Right renal pelvis (tissue), 4 donors: ENCODE results near the gene PACS2. TPM values are rescaled to one million over a fixed set of nuclear protein-coding genes. Genes with fewer than 3 reads are reported as not detected.
"Not testable (repeated sequence)": the region's sequence is repeated elsewhere in the genome, so short reads cannot be mapped to it uniquely, and the experiment has no call there.

Source experiments
- DNase-seq, 4 donors: peaks; one replicate each; pipeline ENCODE4 v3.0.0-alpha.2; 2013; ENCODE audit warnings: low read depth in 4 of 4, low spot score in 3 of 4, missing footprints in 1 of 4
- polyA plus RNA-seq, 4 donors: library from polyadenylated mRNA; unstranded; fragments of 120-200 nt; gene quantifications; one replicate each; pipeline ENCODE4 v1.2.1, GENCODE V29; 2013; ENCODE audit not compliant: insufficient read length in 4 of 4

The PACS2 gene
- polyA plus RNA-seq, 4 donors = 59.3 to 72.4 (median 62.6) TPM

DNA sequence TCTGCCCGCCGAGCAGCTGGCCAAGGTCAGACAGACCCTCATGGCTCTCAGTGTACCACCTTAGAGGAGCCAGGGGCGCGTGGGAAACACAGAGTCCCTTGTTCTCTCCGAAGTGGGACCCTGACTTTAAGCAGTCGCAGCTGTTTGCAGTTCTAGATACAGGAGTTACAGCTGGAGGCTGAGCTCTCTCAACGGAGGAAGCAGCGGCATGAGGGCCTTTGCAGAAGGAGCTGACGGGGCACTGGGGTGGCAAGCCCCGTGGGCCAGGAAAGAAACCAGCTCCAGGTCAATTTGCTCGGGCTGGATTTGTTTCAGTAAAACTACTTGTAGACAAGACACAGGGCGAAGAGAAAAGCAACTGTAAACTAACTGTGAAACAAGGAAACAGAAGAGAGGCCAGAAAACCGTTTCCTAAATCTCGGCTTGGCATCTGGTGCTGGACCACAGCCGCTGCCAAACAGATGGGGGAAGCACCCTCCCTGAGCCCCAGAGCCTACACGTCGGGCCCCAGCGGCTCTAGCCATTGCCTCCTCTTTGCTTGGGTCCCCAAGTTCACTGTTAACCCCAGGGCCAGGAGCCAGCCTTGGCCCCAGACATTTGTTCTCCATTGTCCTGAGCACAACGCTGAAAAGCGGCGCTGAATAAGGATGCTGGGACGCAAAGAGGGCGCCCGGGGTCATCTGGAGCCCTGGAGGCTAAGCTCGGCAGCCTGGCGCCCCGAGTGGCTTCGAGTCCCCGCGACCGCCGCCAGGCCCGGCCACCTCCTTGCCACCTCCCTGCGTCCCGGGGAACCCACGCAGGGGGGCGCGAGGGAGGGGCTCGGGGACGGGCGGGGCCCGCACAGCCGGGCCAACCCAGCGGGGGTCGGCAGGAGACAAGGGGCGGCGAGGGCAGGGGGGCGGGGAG, 914 bp upstream of the PACS2 start:
- DNase-seq = no peak

- DNase-seq = no peak
Observed at GRCh38 chr14:105315211-105315721, 718 bp downstream of the PACS2 start.

DNA sequence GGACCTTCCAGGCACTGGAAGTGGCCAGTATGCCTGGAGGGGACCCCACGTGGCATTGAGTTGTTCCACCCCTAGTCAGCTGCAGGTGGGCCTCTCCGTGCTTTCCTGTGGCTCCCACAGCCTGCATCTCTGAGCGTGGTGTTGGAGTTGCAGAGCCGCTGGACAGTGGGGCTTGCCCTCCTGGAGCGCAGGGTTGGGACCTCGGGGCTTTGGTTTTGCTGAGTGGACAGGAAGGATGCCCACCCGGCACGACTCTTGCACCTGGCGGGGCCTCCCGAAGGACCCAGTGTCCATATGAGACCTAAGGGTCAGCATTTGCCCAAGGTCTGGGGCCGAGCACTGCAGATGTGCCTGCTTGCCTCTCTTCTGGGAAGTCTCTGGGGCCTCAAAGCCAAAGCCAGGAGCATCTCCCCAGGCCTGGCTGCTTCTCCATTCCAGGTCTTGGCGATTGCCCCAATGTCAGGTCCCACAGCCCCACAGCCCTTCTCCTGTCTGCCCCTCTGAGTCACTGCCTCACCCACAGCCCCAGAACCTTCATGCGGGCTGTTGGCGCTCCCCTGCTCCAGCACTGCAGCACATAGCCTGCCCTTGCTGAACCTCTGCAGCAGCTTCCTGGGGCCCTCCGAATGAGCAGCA, 1.5 kb downstream of the PACS2 start:
- DNase-seq = no peak

GRCh38 chr14:105316577-105316941, 2.0 kb downstream of the PACS2 start:
- DNase-seq = no peak

DNA sequence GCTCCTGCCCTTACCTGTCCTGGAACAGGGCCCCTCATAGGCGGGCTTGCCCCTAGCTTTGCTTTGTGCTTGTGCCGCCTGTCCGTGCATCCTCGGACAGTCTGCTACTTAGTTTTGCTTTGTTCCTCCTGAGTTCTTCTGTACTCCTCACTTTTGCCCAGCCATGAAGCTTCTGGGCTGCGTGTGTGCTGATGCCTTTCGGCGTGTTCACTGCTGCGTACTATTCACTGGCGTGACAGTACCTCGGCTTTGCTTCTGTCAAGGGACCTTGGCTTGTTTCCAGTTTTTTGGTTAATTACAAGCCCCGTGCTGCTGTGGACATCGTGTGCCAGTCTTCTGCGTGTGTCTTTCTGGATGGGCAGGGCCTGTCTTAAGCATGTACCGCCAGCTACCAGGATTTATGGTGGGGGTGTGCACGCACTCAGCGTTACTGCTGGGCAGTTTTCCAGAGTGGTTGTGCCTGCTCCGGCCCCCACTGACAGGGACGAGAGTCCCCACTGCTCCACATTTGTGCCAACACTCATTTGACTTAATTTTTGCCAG, 2.5 kb downstream of the PACS2 start:
- DNase-seq = no peak

GRCh38 chr14:105317546-105317945, 3.0 kb downstream of the PACS2 start:
- no peak for DNase-seq

DNA sequence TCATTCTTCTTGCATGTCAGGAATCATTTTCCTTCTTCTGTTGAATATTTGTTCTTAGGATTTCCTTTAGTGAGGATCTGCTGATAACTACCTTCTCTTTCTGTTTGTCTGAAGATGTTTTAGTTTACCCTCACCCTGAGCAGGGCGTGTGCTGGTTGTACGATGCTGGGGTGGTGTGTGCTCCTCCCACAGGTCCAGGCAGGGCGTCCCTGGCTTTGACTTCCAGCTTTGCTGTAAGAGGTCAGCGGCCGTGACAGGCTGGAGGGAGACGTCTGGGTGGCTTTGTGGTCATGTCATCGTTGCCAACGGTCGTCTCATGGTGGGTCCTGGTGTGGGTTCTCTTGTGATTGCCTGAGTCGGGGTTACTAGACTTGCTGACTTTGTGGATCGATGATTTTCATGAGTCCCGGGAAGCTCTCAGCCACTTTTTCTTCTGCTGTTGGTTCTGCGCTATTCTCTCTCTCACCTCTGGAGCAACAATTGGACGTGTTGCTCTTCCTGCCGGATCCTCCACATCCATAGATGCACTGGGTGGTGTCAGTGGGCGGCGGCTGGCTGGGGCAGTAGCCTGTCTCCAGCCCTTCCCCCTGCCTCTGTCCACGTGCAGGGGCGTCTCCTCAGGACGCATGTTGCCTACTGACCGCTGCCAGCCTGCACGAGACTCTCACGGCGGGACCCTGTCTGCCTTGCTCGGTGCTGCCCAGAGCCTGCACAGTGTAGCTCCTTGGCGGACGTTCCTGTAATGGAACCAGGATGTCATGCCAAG, 8.4 kb downstream of the PACS2 start:
- no peak for DNase-seq

DNA sequence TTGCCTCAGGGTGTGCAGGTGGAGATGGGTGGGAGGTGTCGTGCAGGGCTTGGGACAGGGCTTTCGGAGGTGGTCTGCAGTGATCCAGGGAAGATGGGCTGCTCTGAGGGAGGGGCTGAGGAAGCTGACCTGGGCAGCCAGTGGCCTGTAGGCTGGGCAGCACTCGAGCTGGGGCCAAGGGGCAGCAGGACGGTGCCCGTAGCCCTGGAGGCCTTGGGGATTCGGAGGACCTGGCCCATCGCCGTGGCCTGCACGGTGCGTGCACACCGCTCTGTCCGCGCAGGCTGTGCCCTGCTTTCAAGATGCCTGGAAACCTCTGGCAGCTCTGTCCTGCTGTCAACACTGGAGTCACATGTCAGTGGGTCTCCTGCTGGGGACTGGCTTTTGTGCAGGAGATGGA, 9.1 kb downstream of the PACS2 start:
- DNase-seq = no peak

DNA sequence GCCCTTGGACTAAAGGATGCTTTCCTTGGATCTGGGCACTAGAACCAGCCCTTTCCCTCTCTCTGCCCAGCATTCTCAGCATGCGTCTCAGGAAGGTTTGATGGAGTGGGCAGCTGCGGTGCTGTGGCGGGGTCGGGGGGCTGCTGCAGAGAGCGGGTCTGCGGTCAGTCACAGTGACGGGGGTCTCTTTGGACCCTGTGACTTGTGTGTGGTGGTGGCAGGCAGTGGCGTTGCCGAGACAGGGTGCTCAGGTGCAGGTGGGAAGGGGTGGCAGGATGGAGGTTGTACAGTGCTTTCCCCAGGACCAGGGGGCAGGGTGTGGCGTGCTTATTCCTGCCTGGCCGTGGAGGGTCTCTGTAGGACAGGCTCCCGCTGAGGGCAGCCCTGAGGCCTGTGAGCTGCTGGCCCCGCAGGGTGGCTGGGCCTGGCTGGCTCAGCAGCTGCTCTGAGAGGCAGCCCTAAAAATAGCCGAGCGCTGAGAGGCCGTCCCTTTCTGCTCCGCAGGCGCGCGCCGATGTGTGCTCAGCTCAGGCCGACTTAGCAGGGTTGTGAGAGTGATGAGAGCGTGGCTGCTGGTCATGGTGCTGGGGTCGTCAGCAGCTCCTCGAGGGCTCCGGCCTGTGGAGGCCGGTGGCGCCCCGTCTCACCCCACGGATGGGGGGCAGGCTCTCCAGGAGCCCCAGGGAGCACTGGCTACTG, 9.7 kb downstream of the PACS2 start:
- no peak for DNase-seq

DNA sequence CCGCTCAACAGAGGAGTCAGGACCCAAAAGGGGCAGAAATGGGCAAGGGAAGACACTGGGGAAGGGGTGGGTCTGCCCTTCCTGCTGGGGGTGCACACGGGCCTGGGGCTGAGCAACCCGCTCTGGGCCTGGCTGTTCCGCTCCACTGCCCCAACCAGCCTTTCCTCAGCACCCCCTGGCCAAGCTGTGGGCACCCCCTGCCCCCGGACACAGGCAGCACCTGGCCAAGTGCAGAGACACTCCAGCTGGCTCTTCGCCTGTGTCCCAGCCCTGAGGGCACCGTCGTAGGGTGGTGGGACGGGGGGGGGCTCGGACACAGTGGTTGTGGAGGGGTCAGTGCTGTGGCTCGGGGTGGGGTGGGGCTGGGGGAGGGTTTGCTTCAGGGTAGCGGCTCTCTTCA, 10.3 kb downstream of the PACS2 start:
- DNase-seq = no peak

GRCh38 chr14:105325303-105325702, 10.8 kb downstream of the PACS2 start:
- no peak for DNase-seq

DNA sequence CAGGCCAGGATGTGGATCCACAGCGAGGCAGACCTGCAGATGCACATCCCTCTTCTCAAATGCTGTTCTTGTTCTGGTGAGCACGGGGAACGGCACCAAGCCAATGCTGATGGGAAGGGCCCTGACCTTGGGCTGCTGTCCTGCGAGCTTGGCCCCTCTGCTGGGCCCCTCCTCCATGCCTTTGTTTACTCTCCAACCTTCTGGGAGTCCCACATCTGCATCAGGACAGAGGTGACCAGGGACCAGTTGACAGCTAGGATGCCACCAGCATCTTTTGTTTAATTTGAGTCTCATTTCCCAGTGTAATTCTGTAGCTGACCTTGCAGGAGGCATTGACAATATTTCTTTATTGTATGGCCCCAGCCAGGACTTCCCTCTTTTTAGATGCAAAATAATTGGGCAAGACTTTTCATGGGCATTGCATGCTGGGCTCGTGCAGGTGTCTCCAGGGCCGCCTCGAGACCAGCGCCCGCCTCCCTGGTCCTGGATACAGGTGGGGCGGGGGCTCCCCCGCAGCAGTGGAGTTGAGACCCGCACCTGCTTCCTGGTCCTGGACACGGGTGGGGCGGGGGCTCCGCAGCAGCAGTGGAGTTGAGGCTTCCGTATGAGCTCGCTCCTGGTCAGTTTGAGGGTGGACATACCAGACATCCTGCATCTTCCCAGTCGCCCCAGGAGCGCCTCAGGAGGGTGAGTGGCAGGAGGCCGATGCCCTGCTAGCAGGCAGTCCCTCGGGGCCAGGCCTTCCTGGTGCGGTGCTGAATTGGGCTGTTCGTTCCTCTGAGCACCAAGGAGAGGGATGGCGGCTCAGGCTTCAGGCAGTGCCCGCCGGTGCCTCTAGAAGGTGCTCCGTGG, 11.4 kb downstream of the PACS2 start:
- no peak for DNase-seq

DNA sequence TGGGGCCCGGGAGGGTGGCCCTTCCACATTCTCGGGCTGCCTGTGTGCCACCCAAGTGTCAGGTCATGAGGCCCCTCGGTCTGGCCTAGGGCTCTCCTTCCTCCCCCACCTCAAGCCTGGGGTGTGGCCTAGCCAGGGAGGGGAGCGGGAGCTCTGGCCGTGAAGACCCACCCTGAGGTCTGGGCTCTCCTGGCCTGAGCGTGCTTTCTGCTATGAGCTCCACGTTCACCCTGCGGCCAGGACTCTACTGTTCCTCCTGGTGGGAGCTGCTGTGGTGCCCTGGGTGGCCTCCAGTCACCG, 12.0 kb downstream of the PACS2 start:
- DNase-seq = no peak

DNA sequence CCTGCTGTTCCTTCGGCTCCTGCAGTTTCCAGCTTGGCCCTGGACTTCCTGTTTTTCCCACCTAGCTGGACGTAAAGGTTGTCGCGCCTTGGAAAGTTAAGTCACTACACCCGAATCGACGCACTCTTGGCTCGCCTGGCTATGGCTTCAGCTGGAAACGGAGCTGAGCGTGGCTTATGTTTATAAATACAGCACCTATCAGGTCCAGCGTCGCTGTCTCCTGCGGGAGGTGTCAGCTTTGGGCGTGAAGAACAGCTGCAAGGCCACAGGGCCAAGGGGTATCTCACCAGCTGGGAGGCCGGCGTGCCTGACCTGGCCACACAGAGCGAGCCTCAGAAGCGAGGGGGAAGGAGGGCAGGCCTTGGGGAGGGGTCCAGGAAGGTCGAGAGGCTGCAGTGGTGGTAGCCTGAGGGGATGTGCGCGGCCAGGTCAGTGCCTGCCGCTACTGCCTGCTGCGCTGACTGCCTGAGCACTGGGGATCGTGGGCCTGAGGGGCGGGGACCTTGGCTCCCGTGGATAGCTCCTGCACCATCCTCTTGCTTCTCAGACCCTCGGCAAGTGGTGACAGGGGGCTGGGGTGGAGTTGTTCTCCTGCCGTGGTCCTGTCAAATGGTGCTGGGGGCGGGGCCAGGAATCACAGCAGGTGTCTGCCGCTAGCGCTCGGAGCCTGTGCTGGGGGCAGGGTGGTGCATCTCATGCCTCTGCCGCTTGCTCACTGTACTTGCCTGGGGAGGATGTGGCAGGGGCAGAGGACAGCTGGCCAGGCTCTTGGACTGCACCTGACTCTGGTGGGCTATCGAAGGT, 12.5 kb downstream of the PACS2 start:
- no peak for DNase-seq

GRCh38 chr14:105327695-105328045, 13.1 kb downstream of the PACS2 start:
- not testable (repeated sequence) for DNase-seq

GRCh38 chr14:105328070-105328677, 13.6 kb downstream of the PACS2 start:
- DNase-seq = no peak

GRCh38 chr14:105328678-105329390, 14.3 kb downstream of the PACS2 start:
- DNase-seq = no peak
